Measurements from ENCODE around the gene SLC48A1.

GRCh38 chr12:47816403-47817271 lies 43.6 kb downstream of the SLC48A1 start:
- no peak for TF ChIP-seq POLR2A (IDR thresholded peaks at IDR 0.05; ENCODE audit: borderline replicate concordance, extremely low read depth, insufficient read depth, insufficient read length)
- TF ChIP-seq ZFX (IDR thresholded peaks at IDR 0.05): no peak
